Measurements from ENCODE around the gene ERAP2. TPM values are rescaled to one million over a fixed set of nuclear protein-coding genes. Genes with fewer than 3 reads are reported as not detected.

Gene ERAP2
- total RNA-seq, 4 donors from 2014 or later = 9.2 to 19.2 (median 14.0) TPM

GRCh38 chr5:96931605-96932004, 55.3 kb downstream of the ERAP2 start:
- TF ChIP-seq, protein P1, sequence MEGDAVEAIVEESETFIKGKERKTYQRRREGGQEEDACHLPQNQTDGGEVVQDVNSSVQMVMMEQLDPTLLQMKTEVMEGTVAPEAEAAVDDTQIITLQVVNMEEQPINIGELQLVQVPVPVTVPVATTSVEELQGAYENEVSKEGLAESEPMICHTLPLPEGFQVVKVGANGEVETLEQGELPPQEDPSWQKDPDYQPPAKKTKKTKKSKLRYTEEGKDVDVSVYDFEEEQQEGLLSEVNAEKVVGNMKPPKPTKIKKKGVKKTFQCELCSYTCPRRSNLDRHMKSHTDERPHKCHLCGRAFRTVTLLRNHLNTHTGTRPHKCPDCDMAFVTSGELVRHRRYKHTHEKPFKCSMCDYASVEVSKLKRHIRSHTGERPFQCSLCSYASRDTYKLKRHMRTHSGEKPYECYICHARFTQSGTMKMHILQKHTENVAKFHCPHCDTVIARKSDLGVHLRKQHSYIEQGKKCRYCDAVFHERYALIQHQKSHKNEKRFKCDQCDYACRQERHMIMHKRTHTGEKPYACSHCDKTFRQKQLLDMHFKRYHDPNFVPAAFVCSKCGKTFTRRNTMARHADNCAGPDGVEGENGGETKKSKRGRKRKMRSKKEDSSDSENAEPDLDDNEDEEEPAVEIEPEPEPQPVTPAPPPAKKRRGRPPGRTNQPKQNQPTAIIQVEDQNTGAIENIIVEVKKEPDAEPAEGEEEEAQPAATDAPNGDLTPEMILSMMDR (IDR thresholded peaks at IDR 0.05) = no peak
- TF ChIP-seq POLR2A (IDR thresholded peaks at IDR 0.05) = no peak
- intact Hi-C loops (cut with DNase I) = no loop called here
- WGBS, 2 donors = 85 to 88% methylated on average over 1 of the region's 1 CpG

GRCh38 chr5:96932026-96932425, 55.7 kb downstream of the ERAP2 start:
- H3K9me3 ChIP-seq = no peaks in the 10 kb centered on the region
- H3K36me3 ChIP-seq = no peaks in the 10 kb centered on the region
- no peaks in the 10 kb centered on the region for H3K27me3 ChIP-seq
- TF ChIP-seq, protein P1 (IDR thresholded peaks at IDR 0.05) = no peak
- no peak for TF ChIP-seq POLR2A (IDR thresholded peaks at IDR 0.05)
- 90 to 94% methylated on average over 5 of the region's 5 CpGs for WGBS, 2 donors
- H3K4me3 ChIP-seq (replicated peaks in 1 of 3) = no peak overlapping the region
- H3K27ac ChIP-seq = no peak overlapping the region
- DNase-seq = no peak
- intact Hi-C loops (cut with DNase I) = no loop called here
- peaks cover 11% of the 10 kb centered on the region in 2 donors for H3K4me1 ChIP-seq

More at GRCh38 chr5:96931605-96932004, 55.3 kb downstream of the ERAP2 start:
- peaks cover 11% of the 10 kb centered on the region in 2 donors for H3K4me1 ChIP-seq
- H3K4me3 ChIP-seq (replicated peaks in 1 of 3) = no peak overlapping the region
- no peak overlapping the region for H3K27ac ChIP-seq
- H3K27me3 ChIP-seq = no peaks in the 10 kb centered on the region
- H3K36me3 ChIP-seq = no peaks in the 10 kb centered on the region
- no peaks in the 10 kb centered on the region for H3K9me3 ChIP-seq
- DNase-seq = no peak

DNA sequence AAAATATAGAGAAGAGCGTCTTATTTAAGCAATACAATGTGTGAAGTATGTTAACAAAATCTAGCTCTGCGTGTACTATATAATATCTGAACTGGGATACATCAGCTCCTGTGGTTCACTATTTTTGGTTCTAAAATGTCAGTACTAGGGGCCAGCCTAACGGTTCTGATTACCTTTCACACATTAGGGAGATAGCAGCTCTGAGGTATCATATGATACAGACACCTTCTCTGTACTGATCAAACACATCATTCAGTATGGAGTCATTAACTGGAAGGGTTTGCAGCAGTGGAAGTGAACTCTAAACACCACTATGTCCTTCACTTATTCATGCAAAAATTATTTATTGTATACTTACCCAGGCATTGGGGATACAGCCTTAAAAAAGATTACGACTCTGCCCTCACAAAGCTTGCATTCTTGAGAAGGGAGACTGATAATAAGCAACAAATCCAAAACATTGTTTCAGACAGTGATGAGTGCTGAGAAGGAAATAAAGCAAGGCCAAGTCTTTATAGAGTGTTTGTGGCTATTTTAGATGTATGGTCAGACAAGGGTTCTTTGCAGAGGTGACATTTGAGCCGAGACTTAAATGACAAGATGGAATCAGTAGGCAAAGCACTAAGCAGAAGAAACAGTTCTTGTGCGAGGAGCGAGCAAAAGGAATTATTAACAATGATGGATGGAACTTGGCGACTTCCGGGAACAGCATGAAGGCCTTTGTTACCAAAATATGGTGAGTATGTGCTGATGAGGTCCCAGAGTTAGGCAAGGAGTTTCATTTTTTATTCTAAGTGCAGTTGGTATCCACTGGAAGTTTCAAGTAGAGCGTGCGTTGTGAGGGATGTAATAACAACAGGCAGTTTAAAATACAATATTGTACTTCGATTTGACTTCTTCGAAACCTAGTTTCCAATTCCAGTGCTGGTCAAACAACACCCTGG, 57.7 kb downstream of the ERAP2 start:
- H3K27ac ChIP-seq = peak overlapping the region; percentile 91 to 96 (median 95)
- H3K36me3 ChIP-seq = no peaks in the 10 kb centered on the region
- H3K27me3 ChIP-seq = no peaks in the 10 kb centered on the region
- H3K9me3 ChIP-seq = no peaks in the 10 kb centered on the region
- intact Hi-C loops (cut with DNase I) = no loop called here
- peak overlapping the region in 2 of 3 donors; percentile 46 to 99 for H3K4me3 ChIP-seq (replicated peaks in 1 of 3)
- WGBS, 2 donors = 24 to 25% methylated on average over 13 of the region's 13 CpGs
- no peak for TF ChIP-seq POLR2A (IDR thresholded peaks at IDR 0.05)
- TF ChIP-seq, protein P1 (IDR thresholded peaks at IDR 0.05) = no peak
- peaks cover 11 to 15% of the 10 kb centered on the region in 2 donors for H3K4me1 ChIP-seq
- no peak for DNase-seq

GRCh38 chr5:96934708-96935558, 58.6 kb downstream of the ERAP2 start:
- Histone ChIP-seq H3K4me1 (peaks cover 11 to 15% of the 10 kb centered on the region in 2 donors), H3K27ac (peak overlapping the region; percentile 91 to 96 (median 95)), H3K36me3 (no peaks in the 10 kb centered on the region), H3K9me3 (no peaks in the 10 kb centered on the region), H3K27me3 (no peaks in the 10 kb centered on the region), H3K4me3 (replicated peaks in 1 of 3) (peak overlapping the region; percentile 38 to 99 (median 85))
- intact Hi-C loops (cut with DNase I) = no loop called here
- peak; percentile 94 to 95 for DNase-seq
- peak; percentile 52 to 62 for TF ChIP-seq POLR2A (IDR thresholded peaks at IDR 0.05)
- TF ChIP-seq, protein P1 (IDR thresholded peaks at IDR 0.05) = peak in 3 of 6 experiments; percentile 11 to 28 (median 19)
- 0% methylated on average over 27 to 38 of the region's 80 CpGs for WGBS, 2 donors
